ENCODE measurements around the gene MRPS23.

The MRPS23 gene

GRCh38 chr17:57877803-57878377 is 28.0 kb upstream of the MRPS23 start:
- no peak for DNase-seq

- DNase-seq, result no peak
These were observed 27.0 kb upstream of the MRPS23 start for GRCh38 chr17:57876866-57877237.

GRCh38 chr17:57876023-57876865 is 26.4 kb upstream of the MRPS23 start:
- no peak for DNase-seq

DNA sequence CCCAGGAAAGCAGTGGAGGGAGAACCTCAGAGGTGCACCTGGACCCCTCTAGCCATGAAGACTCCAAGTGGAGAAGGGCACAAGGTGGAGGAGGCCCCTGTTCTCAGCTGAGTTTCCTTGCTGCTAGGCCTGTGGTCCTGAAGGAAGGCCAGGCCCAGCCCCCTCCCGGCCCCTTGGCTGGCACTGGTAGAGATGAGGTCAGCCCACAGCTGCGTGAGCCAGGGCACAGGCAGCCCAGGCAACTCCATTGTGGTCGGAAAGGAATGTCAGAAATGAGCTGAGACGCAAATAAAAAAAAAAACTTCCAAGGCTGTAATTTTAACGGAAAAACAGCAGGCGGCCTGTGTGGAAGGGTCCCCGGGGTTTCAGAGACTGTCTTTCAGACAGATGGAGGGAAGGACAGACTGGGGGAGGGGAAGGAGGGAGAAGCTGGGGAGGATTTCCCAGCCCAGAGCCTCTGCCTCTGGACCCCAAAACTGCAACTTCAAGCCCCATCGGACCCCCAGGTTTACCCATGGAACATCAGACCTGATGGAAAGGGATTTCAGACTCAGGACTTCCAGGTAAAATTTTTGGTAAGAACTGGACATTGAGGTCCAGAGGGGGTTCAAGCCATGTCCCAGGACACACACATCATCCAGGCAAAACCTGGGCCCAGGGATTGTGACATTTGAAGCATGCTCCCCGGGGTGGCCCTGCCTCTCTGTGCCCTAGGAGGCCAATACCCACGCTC is 25.6 kb upstream of the MRPS23 start:
- no peak for DNase-seq

DNA sequence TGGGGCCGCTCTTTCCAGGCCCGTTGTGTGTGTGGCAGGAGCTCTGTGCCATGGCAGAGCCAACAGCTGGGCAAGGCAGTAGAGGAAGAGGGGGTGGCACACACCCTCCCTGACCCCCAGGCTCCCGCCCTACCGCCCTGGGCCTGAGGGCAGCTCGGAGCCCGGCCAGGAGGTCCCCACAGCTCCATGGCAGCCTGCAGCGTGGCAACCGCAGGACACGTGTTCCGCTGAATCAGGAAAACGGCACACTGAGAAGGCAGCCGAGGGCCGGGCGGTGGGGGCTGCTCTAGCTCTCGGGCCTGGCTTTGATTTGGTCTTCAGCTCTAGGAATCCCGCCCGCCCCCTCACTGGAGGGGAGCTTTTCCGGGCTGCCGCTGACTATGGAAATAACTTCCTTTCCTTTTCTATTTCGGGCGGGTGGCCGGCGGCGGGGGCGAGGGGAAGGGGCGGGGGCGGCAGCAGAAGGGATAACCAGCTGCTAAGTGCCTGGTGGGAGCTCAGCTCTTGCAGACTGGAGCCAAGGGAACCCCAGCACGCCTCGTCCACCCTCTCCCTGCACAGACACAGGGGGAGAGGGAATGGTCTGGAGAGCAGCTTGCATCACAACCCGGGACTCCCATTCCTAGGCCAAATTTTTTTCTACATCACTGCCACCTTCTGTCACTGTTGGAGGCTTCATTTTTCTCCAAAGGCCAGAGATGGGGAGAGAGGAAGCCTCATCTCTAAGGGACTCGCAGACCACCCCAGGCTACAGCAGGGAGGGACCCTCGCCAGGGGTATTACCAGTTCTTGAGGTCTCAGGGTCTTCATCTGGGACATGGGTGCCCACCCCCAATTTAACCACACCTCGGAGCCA is 24.8 kb upstream of the MRPS23 start:
- no peak for DNase-seq

- no peak for DNase-seq
These were observed 24.2 kb upstream of the MRPS23 start for GRCh38 chr17:57874058-57874419.

- no peak for DNase-seq
These were observed 23.6 kb upstream of the MRPS23 start for GRCh38 chr17:57873261-57874057.

DNA sequence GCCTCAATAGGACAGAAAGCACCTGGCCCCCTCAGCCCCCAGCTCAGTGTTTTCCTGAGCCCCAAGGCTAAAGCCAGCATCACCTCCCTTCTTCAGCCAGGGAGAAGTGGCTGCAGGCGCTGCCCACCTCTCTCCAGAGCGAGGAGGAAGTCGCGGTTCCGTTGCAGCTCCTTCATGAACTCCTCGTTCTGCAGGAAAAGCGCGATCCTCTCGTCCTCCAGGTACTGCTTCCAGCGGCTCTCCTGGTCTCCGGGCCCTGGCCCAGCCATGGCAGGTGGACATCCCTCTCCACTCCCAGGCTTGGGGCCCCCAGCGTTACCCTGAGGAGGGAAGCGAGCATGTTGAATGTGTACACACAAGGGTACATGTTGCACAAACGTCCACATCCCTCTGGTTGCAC is 22.7 kb upstream of the MRPS23 start:
- DNase-seq, result no peak

DNA sequence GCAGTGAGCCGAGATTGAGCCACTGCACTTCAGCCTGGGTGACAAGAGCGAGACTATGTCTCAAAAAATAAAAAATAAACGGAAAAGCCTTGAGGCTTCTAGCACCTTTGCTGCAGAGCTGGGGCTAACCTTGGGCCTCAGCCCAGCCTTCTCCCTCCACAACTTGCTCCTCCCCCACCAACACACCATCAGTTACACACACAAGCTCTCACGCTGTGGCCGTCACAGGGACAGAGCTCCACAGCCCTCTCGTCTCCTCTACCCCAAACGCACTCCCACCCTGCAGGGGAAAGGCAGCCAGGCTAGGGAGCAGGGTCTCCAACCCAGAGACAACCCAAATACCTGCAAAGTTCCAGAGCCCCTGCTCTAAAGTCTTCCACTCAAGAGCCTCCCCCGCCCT is 22.0 kb upstream of the MRPS23 start:
- no peak for DNase-seq

- DNase-seq, result no peak
These were observed 21.3 kb upstream of the MRPS23 start for GRCh38 chr17:57871155-57871554.

GRCh38 chr17:57870283-57870635 is 20.4 kb upstream of the MRPS23 start:
- no peak for DNase-seq

- DNase-seq, result no peak
These were observed 19.9 kb upstream of the MRPS23 start for GRCh38 chr17:57869617-57870282.

GRCh38 chr17:57868910-57869616 is 19.2 kb upstream of the MRPS23 start:
- no peak for DNase-seq

DNA sequence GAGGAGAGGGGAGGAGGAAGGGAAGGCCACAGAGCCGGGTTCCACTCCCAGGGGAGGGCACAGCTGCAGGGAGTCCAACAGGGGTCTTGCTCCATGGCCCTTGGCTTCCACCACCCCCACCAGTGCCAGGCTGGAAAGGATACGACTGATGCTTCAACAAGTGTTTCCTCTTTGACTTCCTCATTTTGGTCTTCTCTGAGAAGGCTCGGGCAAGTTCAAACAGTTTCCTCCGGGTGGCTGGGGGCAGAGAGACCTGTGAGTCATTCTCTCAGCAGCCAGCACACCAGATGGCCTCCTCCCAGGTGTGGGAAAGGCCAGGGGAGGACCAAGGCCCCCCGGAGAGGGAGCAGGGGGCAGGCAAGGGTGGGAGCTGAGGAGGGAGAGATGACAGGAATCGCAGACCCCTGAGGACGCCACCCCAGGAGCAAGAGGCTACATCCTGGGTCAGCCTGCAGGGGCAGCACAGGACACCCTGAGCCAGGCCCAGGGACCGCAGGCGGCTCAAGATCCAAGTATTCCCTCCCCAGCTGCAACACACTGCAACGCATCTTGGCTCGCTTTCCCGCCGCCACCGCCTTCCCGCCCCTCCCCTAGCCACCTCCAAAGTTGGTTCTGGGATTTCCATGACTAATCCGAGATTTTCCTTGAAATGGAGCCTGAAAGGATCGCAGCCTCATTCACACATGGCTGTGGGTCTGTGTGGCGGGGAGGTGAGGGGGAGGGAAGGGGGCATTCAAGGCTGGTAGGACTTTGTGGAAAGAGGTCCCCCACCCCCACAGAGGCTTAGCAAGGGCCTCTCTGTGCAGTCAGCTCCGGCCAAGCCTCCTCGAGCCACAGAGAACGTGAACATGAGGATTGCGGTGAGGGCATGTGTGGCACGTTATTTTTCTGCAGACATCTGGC is 18.4 kb upstream of the MRPS23 start:
- no peak for DNase-seq

DNA sequence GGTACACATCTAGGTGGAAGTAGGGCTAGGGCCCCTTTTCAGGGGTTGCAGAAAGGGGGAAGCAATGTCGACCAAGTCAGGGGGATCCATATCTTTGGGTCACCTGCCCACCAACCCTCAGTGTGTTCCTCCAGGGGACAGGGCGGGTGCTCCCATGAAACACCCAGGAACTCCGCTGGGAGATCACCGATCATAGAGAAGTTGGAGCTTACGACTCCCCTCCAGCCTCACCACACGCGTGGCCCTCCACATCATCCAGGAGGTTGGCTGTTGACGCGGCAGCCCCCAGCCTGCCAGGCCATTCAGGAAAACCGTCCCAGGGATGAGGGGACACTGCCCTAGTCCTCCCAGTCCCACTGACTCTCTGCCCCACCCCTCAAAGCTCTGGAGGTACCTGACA is 17.3 kb upstream of the MRPS23 start:
- no peak for DNase-seq

- no peak for DNase-seq
These were observed 16.9 kb upstream of the MRPS23 start for GRCh38 chr17:57866723-57867122.

- DNase-seq, result no peak
These were observed 16.5 kb upstream of the MRPS23 start for GRCh38 chr17:57866319-57866718.

DNA sequence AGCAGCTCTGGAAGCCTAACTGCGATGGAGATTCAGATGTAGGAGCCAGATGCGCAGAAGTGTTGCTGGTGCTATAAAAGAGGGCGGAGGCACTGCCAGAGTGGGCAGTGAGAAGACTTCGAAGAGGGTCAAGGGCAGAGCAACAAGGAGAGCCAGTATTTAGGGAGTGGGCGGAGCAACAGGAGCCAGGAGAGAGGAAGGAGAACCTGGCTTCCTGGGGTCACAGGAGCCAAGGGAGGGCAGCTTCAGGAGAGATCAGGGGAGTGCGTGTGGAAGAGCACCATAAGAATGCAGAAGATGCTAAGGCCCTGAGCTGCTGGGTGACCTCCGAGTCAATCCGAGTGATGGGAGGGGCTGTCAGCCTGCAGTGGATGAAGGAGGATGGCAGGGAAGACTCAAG is 14.4 kb upstream of the MRPS23 start:
- no peak for DNase-seq

DNA sequence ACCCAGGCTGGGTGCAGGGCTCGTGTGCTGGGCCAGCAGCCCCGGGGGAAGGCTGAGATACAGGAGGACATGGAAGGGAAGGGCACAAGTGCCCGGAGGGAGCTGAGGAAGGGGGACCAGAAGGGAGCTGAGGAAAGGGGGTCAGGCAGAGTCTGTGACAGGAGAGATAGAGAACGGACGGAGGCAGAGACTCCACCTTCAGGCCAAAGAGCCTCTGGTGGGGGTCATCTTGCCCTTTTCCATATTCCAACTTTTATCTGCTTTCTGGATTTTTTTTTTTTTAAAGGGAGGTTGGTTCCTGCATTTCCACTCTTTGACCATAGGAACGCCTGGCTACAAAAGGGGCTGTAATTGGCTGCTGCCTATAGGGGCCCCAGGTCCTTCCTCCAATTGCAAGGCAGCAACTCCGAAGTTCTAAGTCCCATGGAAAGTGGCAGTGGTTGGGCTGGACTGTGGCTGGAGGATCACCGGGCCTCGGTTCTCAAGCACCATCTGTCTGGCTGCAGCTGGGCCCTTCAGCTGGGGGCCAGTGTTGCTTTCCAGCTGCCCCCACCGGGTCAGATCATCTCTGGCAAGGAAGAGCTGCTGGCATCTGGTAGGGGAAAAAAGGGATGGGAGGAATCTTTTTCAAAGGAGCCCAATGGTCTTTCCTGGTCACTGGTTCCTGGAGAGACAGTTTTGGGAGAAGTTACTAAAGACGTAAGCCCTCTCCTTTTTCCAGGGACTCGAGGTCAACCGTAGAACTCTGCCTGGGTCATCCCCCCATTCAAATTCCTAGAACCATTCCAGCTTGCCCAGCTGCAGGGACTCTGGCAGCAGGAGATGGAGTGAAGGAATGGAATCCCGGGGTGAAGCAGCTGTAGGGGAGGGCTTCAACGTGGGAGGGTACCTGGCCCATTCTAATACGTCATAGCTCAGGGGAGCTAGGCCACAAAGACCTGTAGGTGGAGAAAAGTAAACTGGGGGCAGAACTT is 13.1 kb upstream of the MRPS23 start:
- no peak for DNase-seq

Measured in activated gamma-delta T cell (primary cell).